ENCODE data around the gene SPATA45. TPM values are rescaled to one million over a fixed set of nuclear protein-coding genes. Genes with fewer than 3 reads are reported as not detected.
A peak's percentile ranks its signal among the peaks of the same experiment; 100 is the strongest.

SPATA45 gene
- total RNA-seq, 1 experiment from 2014 or later: not detected

GRCh38 chr1:212814537-212815334 lies 32.7 kb downstream of the SPATA45 start:
- no peaks in the 10 kb centered on the region for H3K27me3 Mint-ChIP-seq (ENCODE audit: insufficient read depth, unreplicated experiment)
- BruUV-seq (replicated peaks): no TSS peak
- ChIA-PET POLR2A (interaction anchor here (0.6 to 1.9 kb wide), 6 partner anchors 10 to 423 kb away, joined by 3 to 10 read pairs (median 4); partner anchors contain the start of gene FLVCR1), CTCF (interaction anchor here (0.5 to 5.8 kb wide), 25 partner anchors 9 to 685 kb away, joined by 3 to 73 read pairs (median 4); partner anchors contain the start of gene FLVCR1)
- intact Hi-C loops (cut with micrococcal nuclease): loop anchor here (1.0 to 10.0 kb wide), 2 partner anchors 181 to 260 kb away; no protein-coding TSS in a partner anchor
- peaks cover 15% of the 10 kb centered on the region for H3K36me3 Mint-ChIP-seq (ENCODE audit: insufficient read depth, unreplicated experiment)
- H3K9me3 Mint-ChIP-seq (ENCODE audit: unreplicated experiment): no peaks in the 10 kb centered on the region
- peak; percentile 57 for DNase-seq (ENCODE audit: unreplicated experiment)
- H3K4me3 Mint-ChIP-seq (ENCODE audit: unreplicated experiment): no peak overlapping the region
- TF ChIP-seq, protein P1, sequence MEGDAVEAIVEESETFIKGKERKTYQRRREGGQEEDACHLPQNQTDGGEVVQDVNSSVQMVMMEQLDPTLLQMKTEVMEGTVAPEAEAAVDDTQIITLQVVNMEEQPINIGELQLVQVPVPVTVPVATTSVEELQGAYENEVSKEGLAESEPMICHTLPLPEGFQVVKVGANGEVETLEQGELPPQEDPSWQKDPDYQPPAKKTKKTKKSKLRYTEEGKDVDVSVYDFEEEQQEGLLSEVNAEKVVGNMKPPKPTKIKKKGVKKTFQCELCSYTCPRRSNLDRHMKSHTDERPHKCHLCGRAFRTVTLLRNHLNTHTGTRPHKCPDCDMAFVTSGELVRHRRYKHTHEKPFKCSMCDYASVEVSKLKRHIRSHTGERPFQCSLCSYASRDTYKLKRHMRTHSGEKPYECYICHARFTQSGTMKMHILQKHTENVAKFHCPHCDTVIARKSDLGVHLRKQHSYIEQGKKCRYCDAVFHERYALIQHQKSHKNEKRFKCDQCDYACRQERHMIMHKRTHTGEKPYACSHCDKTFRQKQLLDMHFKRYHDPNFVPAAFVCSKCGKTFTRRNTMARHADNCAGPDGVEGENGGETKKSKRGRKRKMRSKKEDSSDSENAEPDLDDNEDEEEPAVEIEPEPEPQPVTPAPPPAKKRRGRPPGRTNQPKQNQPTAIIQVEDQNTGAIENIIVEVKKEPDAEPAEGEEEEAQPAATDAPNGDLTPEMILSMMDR (IDR thresholded peaks at IDR 0.05; ENCODE audit: unreplicated experiment): peak; percentile 52
- no peak overlapping the region for H3K27ac Mint-ChIP-seq (ENCODE audit: low read depth, unreplicated experiment)
- H3K4me1 Mint-ChIP-seq (ENCODE audit: insufficient read depth, unreplicated experiment): peaks cover 4% of the 10 kb centered on the region

GRCh38 chr1:212805767-212806166 lies 41.7 kb downstream of the SPATA45 start:
- no peaks in the 10 kb centered on the region for H3K27me3 Mint-ChIP-seq (ENCODE audit: insufficient read depth, unreplicated experiment)
- POLR2A ChIA-PET: interaction anchor here (1.0 to 2.8 kb wide), 4 partner anchors 14 to 274 kb away, joined by 3 to 14 read pairs (median 4); partner anchors contain the start of genes FLVCR1, NSL1 and TATDN3
- CTCF ChIA-PET: interaction anchor here (0.6 to 2.4 kb wide), 8 partner anchors 9 to 748 kb away, joined by 3 to 9 read pairs (median 7); partner anchors contain the start of gene TATDN3

DNA sequence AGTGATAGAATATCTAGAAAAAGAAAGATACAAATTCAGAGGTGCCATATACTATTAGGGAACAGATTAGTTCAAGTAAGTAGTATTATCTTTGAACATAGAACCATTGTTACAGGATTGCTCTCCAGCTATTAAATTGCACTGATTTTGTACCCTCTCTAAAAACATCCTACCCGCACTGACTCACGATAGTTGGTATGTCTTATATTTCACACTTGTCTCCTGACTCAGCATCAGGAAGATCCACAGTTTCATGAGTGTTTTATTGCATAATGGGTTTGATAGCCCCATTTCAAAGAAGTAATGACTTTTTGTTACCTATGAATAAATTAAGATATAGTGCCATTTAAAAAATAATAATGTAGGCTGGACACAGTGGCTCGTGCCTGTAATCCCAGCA lies 49.8 kb downstream of the SPATA45 start:
- Mint-ChIP-seq H3K36me3 (ENCODE audit: insufficient read depth, unreplicated experiment) (peaks cover 47% of the 10 kb centered on the region), H3K27ac (ENCODE audit: low read depth, unreplicated experiment) (no peak overlapping the region), H3K9me3 (ENCODE audit: unreplicated experiment) (no peaks in the 10 kb centered on the region), H3K27me3 (ENCODE audit: insufficient read depth, unreplicated experiment) (no peaks in the 10 kb centered on the region), H3K4me3 (ENCODE audit: unreplicated experiment) (no peak overlapping the region), H3K4me1 (ENCODE audit: insufficient read depth, unreplicated experiment) (peaks cover 10% of the 10 kb centered on the region)
- intact Hi-C loops (cut with micrococcal nuclease): loop anchor here (10.0 kb wide), 1 partner anchor 257 kb away; the partner anchor contains the start of gene RPS6KC1
- CTCF ChIA-PET: interaction anchor here (0.6 to 1.1 kb wide), 5 partner anchors 43 to 342 kb away, joined by 3 to 4 read pairs (median 4); no protein-coding TSS in a partner anchor
- POLR2A ChIA-PET: no interaction called here
- TF ChIP-seq, protein P1 (IDR thresholded peaks at IDR 0.05; ENCODE audit: unreplicated experiment): no peak
- no TSS peak for BruUV-seq (replicated peaks)
- DNase-seq (ENCODE audit: unreplicated experiment): peak; percentile 66

More at GRCh38 chr1:212805767-212806166, 41.7 kb downstream of the SPATA45 start:
- Mint-ChIP-seq H3K4me1 (ENCODE audit: insufficient read depth, unreplicated experiment) (no peaks in the 10 kb centered on the region), H3K27ac (ENCODE audit: low read depth, unreplicated experiment) (no peak overlapping the region), H3K4me3 (ENCODE audit: unreplicated experiment) (no peak overlapping the region), H3K9me3 (ENCODE audit: unreplicated experiment) (no peaks in the 10 kb centered on the region), H3K36me3 (ENCODE audit: insufficient read depth, unreplicated experiment) (peaks cover 55% of the 10 kb centered on the region)
- no TSS peak for BruUV-seq (replicated peaks)
- TF ChIP-seq, protein P1 (IDR thresholded peaks at IDR 0.05; ENCODE audit: unreplicated experiment): no peak
- intact Hi-C loops (cut with micrococcal nuclease): no loop called here
- DNase-seq (ENCODE audit: unreplicated experiment): no peak

DNA sequence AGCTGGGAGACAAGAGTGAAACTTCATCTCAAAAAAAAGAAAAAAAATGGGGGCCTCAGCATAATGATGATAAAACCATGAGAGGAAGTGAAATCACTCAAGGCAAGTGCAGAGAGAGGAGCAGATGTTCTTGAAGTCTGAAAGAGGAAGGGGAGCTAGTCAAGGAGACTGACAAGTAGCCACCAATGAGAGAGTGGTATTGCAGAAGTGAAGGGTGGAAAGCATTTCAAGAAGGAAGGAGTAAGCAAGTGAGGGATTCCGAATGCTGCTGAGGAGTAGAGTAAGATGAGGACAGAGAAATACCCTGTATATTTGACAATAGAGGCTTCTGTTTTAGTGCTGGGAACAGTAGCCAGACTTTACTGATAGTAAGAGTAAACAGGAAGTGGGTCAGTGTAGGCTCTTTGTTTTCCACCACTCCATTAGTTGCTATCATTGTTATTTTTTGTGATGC lies 52.9 kb downstream of the SPATA45 start:
- no peak for DNase-seq (ENCODE audit: unreplicated experiment)
- TF ChIP-seq, protein P1 (IDR thresholded peaks at IDR 0.05; ENCODE audit: unreplicated experiment): no peak
- H3K4me1 Mint-ChIP-seq (ENCODE audit: insufficient read depth, unreplicated experiment): peaks cover 13% of the 10 kb centered on the region
- ChIA-PET POLR2A (interaction anchor here (0.6 to 7.5 kb wide), 7 partner anchors 17 to 790 kb away, joined by 3 to 134 read pairs (median 4); partner anchors contain the start of gene FLVCR1), CTCF (interaction anchor here (0.6 to 4.7 kb wide), 16 partner anchors 10 to 1146 kb away, joined by 3 to 44 read pairs (median 4); no protein-coding TSS in a partner anchor)
- H3K9me3 Mint-ChIP-seq (ENCODE audit: unreplicated experiment): no peaks in the 10 kb centered on the region
- H3K27me3 Mint-ChIP-seq (ENCODE audit: insufficient read depth, unreplicated experiment): no peaks in the 10 kb centered on the region
- BruUV-seq (replicated peaks): no TSS peak
- intact Hi-C loops (cut with micrococcal nuclease): loop anchor here (5.0 to 10.0 kb wide), 2 partner anchors 260 to 507 kb away; partner anchors contain the start of genes PPP2R5A and RPS6KC1
- H3K36me3 Mint-ChIP-seq (ENCODE audit: insufficient read depth, unreplicated experiment): peaks cover 41% of the 10 kb centered on the region
- no peak overlapping the region for H3K4me3 Mint-ChIP-seq (ENCODE audit: unreplicated experiment)
- no peak overlapping the region for H3K27ac Mint-ChIP-seq (ENCODE audit: low read depth, unreplicated experiment)
